ENCODE measurements around the gene EFNA2.

Gene EFNA2

GRCh38 chr19:1288226-1288612 is 2.5 kb downstream of the EFNA2 start:
- Mint-ChIP-seq H3K4me3 (no peak overlapping the region), H3K9me3 (no peaks in the 10 kb centered on the region), H3K27ac (no peak overlapping the region), H3K36me3 (ENCODE audit: low read depth) (no peaks in the 10 kb centered on the region), H3K27me3 (peaks cover 49% of the 10 kb centered on the region), H3K4me1 (ENCODE audit: low read depth) (peaks cover 3% of the 10 kb centered on the region)
- no peak for DNase-seq

GRCh38 chr19:1288833-1289685 is 3.4 kb downstream of the EFNA2 start:
- no peak overlapping the region for H3K4me3 Mint-ChIP-seq
- peaks cover 3% of the 10 kb centered on the region for H3K4me1 Mint-ChIP-seq (ENCODE audit: low read depth)
- H3K9me3 Mint-ChIP-seq = no peaks in the 10 kb centered on the region
- DNase-seq = no peak
- no peak overlapping the region for H3K27ac Mint-ChIP-seq
- H3K36me3 Mint-ChIP-seq (ENCODE audit: low read depth) = no peaks in the 10 kb centered on the region
- peaks cover 48% of the 10 kb centered on the region for H3K27me3 Mint-ChIP-seq

GRCh38 chr19:1289686-1290025 is 4.0 kb downstream of the EFNA2 start:
- H3K27me3 Mint-ChIP-seq = peaks cover 48% of the 10 kb centered on the region
- H3K36me3 Mint-ChIP-seq (ENCODE audit: low read depth) = no peaks in the 10 kb centered on the region
- H3K9me3 Mint-ChIP-seq = no peaks in the 10 kb centered on the region
- H3K4me3 Mint-ChIP-seq = no peak overlapping the region
- no peak for DNase-seq
- H3K27ac Mint-ChIP-seq = no peak overlapping the region
- peaks cover 4% of the 10 kb centered on the region for H3K4me1 Mint-ChIP-seq (ENCODE audit: low read depth)

GRCh38 chr19:1290196-1290702 is 4.6 kb downstream of the EFNA2 start:
- no peak for DNase-seq
- Mint-ChIP-seq H3K9me3 (no peaks in the 10 kb centered on the region), H3K27ac (no peak overlapping the region), H3K27me3 (peaks cover 48% of the 10 kb centered on the region), H3K4me3 (no peak overlapping the region), H3K4me1 (ENCODE audit: low read depth) (peaks cover 10% of the 10 kb centered on the region), H3K36me3 (ENCODE audit: low read depth) (no peaks in the 10 kb centered on the region)

GRCh38 chr19:1290703-1291651 is 5.3 kb downstream of the EFNA2 start:
- Mint-ChIP-seq H3K4me3 (no peak overlapping the region), H3K9me3 (no peaks in the 10 kb centered on the region), H3K36me3 (ENCODE audit: low read depth) (no peaks in the 10 kb centered on the region), H3K4me1 (ENCODE audit: low read depth) (peaks cover 10% of the 10 kb centered on the region), H3K27ac (no peak overlapping the region), H3K27me3 (peaks cover 48% of the 10 kb centered on the region)
- no peak for DNase-seq

- Mint-ChIP-seq H3K36me3 (ENCODE audit: low read depth) (no peaks in the 10 kb centered on the region), H3K27me3 (peaks cover 48% of the 10 kb centered on the region), H3K9me3 (no peaks in the 10 kb centered on the region), H3K4me3 (no peak overlapping the region), H3K4me1 (ENCODE audit: low read depth) (peaks cover 7% of the 10 kb centered on the region), H3K27ac (no peak overlapping the region)
- DNase-seq = no peak
These were observed 6.2 kb downstream of the EFNA2 start for GRCh38 chr19:1291761-1292418.

- H3K36me3 Mint-ChIP-seq (ENCODE audit: low read depth) = no peaks in the 10 kb centered on the region
- DNase-seq = no peak
- H3K27ac Mint-ChIP-seq = no peak overlapping the region
- no peak overlapping the region for H3K4me3 Mint-ChIP-seq
- peaks cover 49% of the 10 kb centered on the region for H3K27me3 Mint-ChIP-seq
- peaks cover 7% of the 10 kb centered on the region for H3K4me1 Mint-ChIP-seq (ENCODE audit: low read depth)
- H3K9me3 Mint-ChIP-seq = no peaks in the 10 kb centered on the region
These were observed 6.9 kb downstream of the EFNA2 start for GRCh38 chr19:1292419-1293151.

GRCh38 chr19:1293782-1294604 is 8.3 kb downstream of the EFNA2 start:
- H3K27ac Mint-ChIP-seq = no peak overlapping the region

GRCh38 chr19:1294688-1295087 is 9.0 kb downstream of the EFNA2 start:
- Mint-ChIP-seq H3K27me3 (peaks cover 42% of the 10 kb centered on the region), H3K4me3 (no peak overlapping the region), H3K9me3 (no peaks in the 10 kb centered on the region), H3K36me3 (ENCODE audit: low read depth) (no peaks in the 10 kb centered on the region), H3K27ac (no peak overlapping the region), H3K4me1 (ENCODE audit: low read depth) (peaks cover 7% of the 10 kb centered on the region)
- DNase-seq = no peak

More at GRCh38 chr19:1293782-1294604, 8.3 kb downstream of the EFNA2 start:
- Mint-ChIP-seq H3K27me3 (peaks cover 45% of the 10 kb centered on the region), H3K36me3 (ENCODE audit: low read depth) (no peaks in the 10 kb centered on the region), H3K4me1 (ENCODE audit: low read depth) (peaks cover 7% of the 10 kb centered on the region), H3K9me3 (no peaks in the 10 kb centered on the region), H3K4me3 (no peak overlapping the region)
- DNase-seq = no peak

- H3K36me3 Mint-ChIP-seq (ENCODE audit: low read depth) = no peaks in the 10 kb centered on the region
- no peak overlapping the region for H3K27ac Mint-ChIP-seq
- no peak overlapping the region for H3K4me3 Mint-ChIP-seq
- peak; percentile 64 for DNase-seq
- H3K4me1 Mint-ChIP-seq (ENCODE audit: low read depth) = peaks cover 7% of the 10 kb centered on the region
- no peaks in the 10 kb centered on the region for H3K9me3 Mint-ChIP-seq
- peaks cover 42% of the 10 kb centered on the region for H3K27me3 Mint-ChIP-seq
These were observed 9.7 kb downstream of the EFNA2 start for GRCh38 chr19:1295169-1296012.

GRCh38 chr19:1296078-1296477 is 10.4 kb downstream of the EFNA2 start:
- DNase-seq = no peak
- Mint-ChIP-seq H3K4me1 (ENCODE audit: low read depth) (peaks cover 7% of the 10 kb centered on the region), H3K9me3 (no peaks in the 10 kb centered on the region), H3K4me3 (no peak overlapping the region), H3K27ac (no peak overlapping the region), H3K36me3 (ENCODE audit: low read depth) (no peaks in the 10 kb centered on the region), H3K27me3 (peaks cover 41% of the 10 kb centered on the region)

GRCh38 chr19:1296575-1297271 is 11.1 kb downstream of the EFNA2 start:
- peaks cover 39% of the 10 kb centered on the region for H3K27me3 Mint-ChIP-seq
- H3K9me3 Mint-ChIP-seq = no peaks in the 10 kb centered on the region
- no peaks in the 10 kb centered on the region for H3K36me3 Mint-ChIP-seq (ENCODE audit: low read depth)
- H3K4me3 Mint-ChIP-seq = no peak overlapping the region
- no peak for DNase-seq
- peaks cover 7% of the 10 kb centered on the region for H3K4me1 Mint-ChIP-seq (ENCODE audit: low read depth)
- H3K27ac Mint-ChIP-seq = no peak overlapping the region

Data from activated T-cell treated with anti-CD3 and anti-CD28 coated beads, Interleukin-2, amount 50 U/mL, for 24 hours (primary cell).